Measurements from ENCODE around the gene COL18A1.
A peak's percentile ranks its signal among the peaks of the same experiment; 100 is the strongest.

- TF ChIP-seq, protein P1, sequence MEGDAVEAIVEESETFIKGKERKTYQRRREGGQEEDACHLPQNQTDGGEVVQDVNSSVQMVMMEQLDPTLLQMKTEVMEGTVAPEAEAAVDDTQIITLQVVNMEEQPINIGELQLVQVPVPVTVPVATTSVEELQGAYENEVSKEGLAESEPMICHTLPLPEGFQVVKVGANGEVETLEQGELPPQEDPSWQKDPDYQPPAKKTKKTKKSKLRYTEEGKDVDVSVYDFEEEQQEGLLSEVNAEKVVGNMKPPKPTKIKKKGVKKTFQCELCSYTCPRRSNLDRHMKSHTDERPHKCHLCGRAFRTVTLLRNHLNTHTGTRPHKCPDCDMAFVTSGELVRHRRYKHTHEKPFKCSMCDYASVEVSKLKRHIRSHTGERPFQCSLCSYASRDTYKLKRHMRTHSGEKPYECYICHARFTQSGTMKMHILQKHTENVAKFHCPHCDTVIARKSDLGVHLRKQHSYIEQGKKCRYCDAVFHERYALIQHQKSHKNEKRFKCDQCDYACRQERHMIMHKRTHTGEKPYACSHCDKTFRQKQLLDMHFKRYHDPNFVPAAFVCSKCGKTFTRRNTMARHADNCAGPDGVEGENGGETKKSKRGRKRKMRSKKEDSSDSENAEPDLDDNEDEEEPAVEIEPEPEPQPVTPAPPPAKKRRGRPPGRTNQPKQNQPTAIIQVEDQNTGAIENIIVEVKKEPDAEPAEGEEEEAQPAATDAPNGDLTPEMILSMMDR (IDR thresholded peaks at IDR 0.05 in 8 of 11, conservative IDR thresholded peaks at IDR 0.05 in 3 of 11) = no peak
- TF ChIP-seq POLR2A (IDR thresholded peaks at IDR 0.05) (no peak), POLR2AphosphoS5 (IDR thresholded peaks at IDR 0.05) (peak in 1 of 3 donors; percentile 18)
These were observed 86.7 kb downstream of the COL18A1 start for GRCh38 chr21:45491623-45492022.

All from spleen (tissue), 7 donors.